ENCODE measurements around the gene GRIK1.

GRCh38 chr21:29979043-29979442 lies 39.2 kb upstream of the GRIK1 start:
- TF ChIP-seq CTCF (IDR thresholded peaks at IDR 0.05; ENCODE audit: poor library complexity, severe bottlenecking): no peak
- no peak for TF ChIP-seq EP300 (conservative IDR thresholded peaks at IDR 0.05; ENCODE audit: poor library complexity, severe bottlenecking)
